Stomach smooth muscle (tissue), 2 donors: Measurements from ENCODE around the gene HDGFL2.
"Not testable (repeated sequence)": the region's sequence is repeated elsewhere in the genome, so short reads cannot be mapped to it uniquely, and the experiment has no call there.

Experiments
- H3K27ac ChIP-seq: one replicate; pipeline ENCODE4 v1.7.0; 2013; ENCODE audit warnings: mild to moderate bottlenecking, low read length, inconsistent platforms
- H3K27me3 ChIP-seq, 2 donors: one replicate each; pipeline ENCODE4 v1.7.0; 2013; ENCODE audit warnings: low read length in 2 of 2; ENCODE audit not compliant: insufficient read depth in 2 of 2, control insufficient read depth in 1 of 2
- H3K36me3 ChIP-seq, 2 donors: one replicate each; pipeline ENCODE4 v1.7.0; 2013; ENCODE audit warnings: low read length in 2 of 2; ENCODE audit not compliant: control insufficient read depth in 2 of 2, insufficient read depth in 2 of 2
- H3K4me1 ChIP-seq: one replicate; pipeline ENCODE4 v1.7.0; 2013; ENCODE audit warnings: low read length; ENCODE audit not compliant: control insufficient read depth, insufficient read depth
- H3K4me3 ChIP-seq, 2 donors: one replicate each; pipeline ENCODE4 v1.7.0; 2013; ENCODE audit warnings: low read length in 2 of 2
- H3K9ac ChIP-seq, 2 donors: one replicate each; pipeline ENCODE4 v1.7.0; 2013; ENCODE audit warnings: low read length in 2 of 2, mild to moderate bottlenecking in 1 of 2
- H3K9me3 ChIP-seq, 2 donors: one replicate each; pipeline ENCODE4 v1.7.0; 2013; ENCODE audit warnings: low read length in 2 of 2; ENCODE audit not compliant: control insufficient read depth in 2 of 2
- donor health status: healthy.
- donor health status: Pancreatic carcinoma.

Gene HDGFL2

GRCh38 chr19:4527377-4527776 lies 55.3 kb downstream of the HDGFL2 start:
- not testable (repeated sequence) for H3K27ac ChIP-seq, H3K9ac ChIP-seq, H3K4me3 ChIP-seq, H3K36me3 ChIP-seq, H3K27me3 ChIP-seq, H3K4me1 ChIP-seq, H3K9me3 ChIP-seq

GRCh38 chr19:4528843-4529242 lies 56.7 kb downstream of the HDGFL2 start:
- Histone ChIP-seq H3K4me3 (no peak overlapping the region), H3K9ac (no peak overlapping the region), H3K9me3 (no peaks in the 10 kb centered on the region), H3K27me3 (no peaks in the 10 kb centered on the region), H3K4me1 (no peaks in the 10 kb centered on the region), H3K36me3 (no peaks in the 10 kb centered on the region), H3K27ac (no peak overlapping the region)

GRCh38 chr19:4529924-4530522 lies 57.9 kb downstream of the HDGFL2 start:
- Histone ChIP-seq H3K4me3 (no peak overlapping the region), H3K27ac (no peak overlapping the region), H3K9me3 (no peaks in the 10 kb centered on the region), H3K4me1 (peaks cover 3% of the 10 kb centered on the region), H3K36me3 (no peaks in the 10 kb centered on the region), H3K27me3 (no peaks in the 10 kb centered on the region), H3K9ac (no peak overlapping the region)

GRCh38 chr19:4531562-4532165 lies 59.6 kb downstream of the HDGFL2 start:
- H3K27me3 ChIP-seq = no peaks in the 10 kb centered on the region
- H3K36me3 ChIP-seq = no peaks in the 10 kb centered on the region
- H3K9ac ChIP-seq = no peak overlapping the region
- no peak overlapping the region for H3K27ac ChIP-seq
- H3K4me1 ChIP-seq = peaks cover 7% of the 10 kb centered on the region
- H3K4me3 ChIP-seq = no peak overlapping the region
- no peaks in the 10 kb centered on the region for H3K9me3 ChIP-seq

GRCh38 chr19:4533334-4533733 lies 61.2 kb downstream of the HDGFL2 start:
- H3K27me3 ChIP-seq = no peaks in the 10 kb centered on the region
- H3K36me3 ChIP-seq = no peaks in the 10 kb centered on the region
- H3K4me1 ChIP-seq = peaks cover 7% of the 10 kb centered on the region
- H3K27ac ChIP-seq = no peak overlapping the region
- H3K9ac ChIP-seq = no peak overlapping the region
- H3K9me3 ChIP-seq = no peaks in the 10 kb centered on the region
- H3K4me3 ChIP-seq = no peak overlapping the region

- Histone ChIP-seq H3K9me3 (no peaks in the 10 kb centered on the region), H3K27ac (no peak overlapping the region), H3K4me1 (peaks cover 7% of the 10 kb centered on the region), H3K27me3 (no peaks in the 10 kb centered on the region), H3K9ac (no peak overlapping the region), H3K4me3 (no peak overlapping the region), H3K36me3 (no peaks in the 10 kb centered on the region)
Observed at GRCh38 chr19:4533835-4534424, 61.8 kb downstream of the HDGFL2 start.

GRCh38 chr19:4534836-4535658 lies 63.0 kb downstream of the HDGFL2 start, which contains the start of gene PLIN5:
TSS of gene PLIN5 (minus strand) at chr19:4535224. CDS start at chr19:4534074, 1,150 bp downstream.
- H3K9ac ChIP-seq = no peak within 1 kb of the TSS

GRCh38 chr19:4536798-4537197 lies 64.7 kb downstream of the HDGFL2 start:
- Histone ChIP-seq H3K27ac (no peak overlapping the region), H3K9me3 (peaks cover 0 to 2% of the 10 kb centered on the region in 2 donors), H3K9ac (no peak overlapping the region), H3K36me3 (no peaks in the 10 kb centered on the region), H3K4me1 (peaks cover 7% of the 10 kb centered on the region), H3K27me3 (no peaks in the 10 kb centered on the region), H3K4me3 (no peak overlapping the region)

More at GRCh38 chr19:4534836-4535658, 63.0 kb downstream of the HDGFL2 start, which contains the start of gene PLIN5:
- H3K9me3 ChIP-seq = no peaks in the 10 kb centered on the region
- no peak within 1 kb of the TSS for H3K27ac ChIP-seq
- H3K4me3 ChIP-seq = peak within 1 kb of the TSS; percentile 62 to 69
- peaks cover 7% of the 10 kb centered on the region for H3K4me1 ChIP-seq
- H3K27me3 ChIP-seq = no peaks in the 10 kb centered on the region
- H3K36me3 ChIP-seq = no peaks in the 10 kb centered on the region

GRCh38 chr19:4537953-4538600 lies 66.0 kb downstream of the HDGFL2 start:
- no peaks in the 10 kb centered on the region for H3K36me3 ChIP-seq
- no peak overlapping the region for H3K9ac ChIP-seq
- no peaks in the 10 kb centered on the region for H3K27me3 ChIP-seq
- peaks cover 0 to 2% of the 10 kb centered on the region in 2 donors for H3K9me3 ChIP-seq
- H3K4me3 ChIP-seq = no peak overlapping the region
- peaks cover 7% of the 10 kb centered on the region for H3K4me1 ChIP-seq
- H3K27ac ChIP-seq = no peak overlapping the region

GRCh38 chr19:4538601-4538954 lies 66.5 kb downstream of the HDGFL2 start:
- peaks cover 7% of the 10 kb centered on the region for H3K4me1 ChIP-seq
- no peaks in the 10 kb centered on the region for H3K27me3 ChIP-seq
- H3K9me3 ChIP-seq = peaks cover 0 to 2% of the 10 kb centered on the region in 2 donors
- H3K36me3 ChIP-seq = no peaks in the 10 kb centered on the region
- H3K9ac ChIP-seq = no peak overlapping the region
- H3K27ac ChIP-seq = no peak overlapping the region
- H3K4me3 ChIP-seq = no peak overlapping the region
